ENCODE measurements around the gene CD276. TPM values are rescaled to one million over a fixed set of nuclear protein-coding genes. Genes with fewer than 3 reads are reported as not detected.

Gene CD276
- total RNA-seq, 2 experiments from 2014 or later: not detected

DNA sequence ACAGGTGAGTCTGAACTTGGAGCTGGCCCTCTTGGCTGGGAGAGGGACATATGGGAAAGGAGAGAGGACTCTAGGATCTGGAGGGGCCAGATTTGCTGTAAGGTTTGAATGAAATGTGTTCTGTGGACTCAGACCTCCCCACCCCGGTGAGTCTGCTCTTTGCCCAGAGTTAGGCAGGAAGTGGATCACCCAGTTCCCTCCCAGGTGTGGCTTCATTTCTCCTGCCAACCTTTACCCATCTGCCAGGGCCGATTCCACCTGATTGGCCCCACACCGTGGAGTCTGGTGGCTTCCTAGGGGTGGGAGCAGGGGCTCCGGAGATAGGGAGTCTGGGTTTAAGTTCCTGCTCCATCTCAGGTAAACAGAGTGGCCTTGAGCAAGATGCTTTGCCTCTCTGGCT lies 25.5 kb downstream of the CD276 start:
- TF ChIP-seq, protein P1, sequence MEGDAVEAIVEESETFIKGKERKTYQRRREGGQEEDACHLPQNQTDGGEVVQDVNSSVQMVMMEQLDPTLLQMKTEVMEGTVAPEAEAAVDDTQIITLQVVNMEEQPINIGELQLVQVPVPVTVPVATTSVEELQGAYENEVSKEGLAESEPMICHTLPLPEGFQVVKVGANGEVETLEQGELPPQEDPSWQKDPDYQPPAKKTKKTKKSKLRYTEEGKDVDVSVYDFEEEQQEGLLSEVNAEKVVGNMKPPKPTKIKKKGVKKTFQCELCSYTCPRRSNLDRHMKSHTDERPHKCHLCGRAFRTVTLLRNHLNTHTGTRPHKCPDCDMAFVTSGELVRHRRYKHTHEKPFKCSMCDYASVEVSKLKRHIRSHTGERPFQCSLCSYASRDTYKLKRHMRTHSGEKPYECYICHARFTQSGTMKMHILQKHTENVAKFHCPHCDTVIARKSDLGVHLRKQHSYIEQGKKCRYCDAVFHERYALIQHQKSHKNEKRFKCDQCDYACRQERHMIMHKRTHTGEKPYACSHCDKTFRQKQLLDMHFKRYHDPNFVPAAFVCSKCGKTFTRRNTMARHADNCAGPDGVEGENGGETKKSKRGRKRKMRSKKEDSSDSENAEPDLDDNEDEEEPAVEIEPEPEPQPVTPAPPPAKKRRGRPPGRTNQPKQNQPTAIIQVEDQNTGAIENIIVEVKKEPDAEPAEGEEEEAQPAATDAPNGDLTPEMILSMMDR (conservative IDR thresholded peaks at IDR 0.05; ENCODE audit: low read length): no peak
- TF ChIP-seq EZH2phosphoT487 (IDR thresholded peaks at IDR 0.05; ENCODE audit: borderline replicate concordance, low read depth, low read length): no peak
- Histone ChIP-seq H3K9me3 (ENCODE audit: low read length) (no peaks in the 10 kb centered on the region), H3K79me2 (ENCODE audit: insufficient read depth, low read depth, low read length) (no peaks in the 10 kb centered on the region), H3K4me3 (ENCODE audit: low read depth, low read length, poor library complexity, severe bottlenecking) (no peak overlapping the region), H4K20me1 (ENCODE audit: insufficient read depth, low read length) (no peaks in the 10 kb centered on the region), H3K4me2 (ENCODE audit: low read length) (no peak overlapping the region), H3K36me3 (ENCODE audit: insufficient read depth, low read length) (no peaks in the 10 kb centered on the region), H3K4me1 (ENCODE audit: insufficient read depth, low read length, poor library complexity, severe bottlenecking) (no peaks in the 10 kb centered on the region), H3K27ac (ENCODE audit: low read depth, low read length, poor library complexity, severe bottlenecking) (no peak overlapping the region), H3K9me2 (ENCODE audit: insufficient read depth, low read length) (no peaks in the 10 kb centered on the region), H2AFZ (ENCODE audit: low read length) (no peak overlapping the region)
- intact Hi-C loops (cut with micrococcal nuclease; ENCODE audit: unreplicated experiment): no loop called here
- CTCF ChIA-PET (ENCODE audit: unreplicated experiment): no interaction called here
- no TSS peak for BruUV-seq (replicated peaks)
- POLR2A ChIA-PET: interaction anchor here (0.6 kb wide), 1 partner anchor 978 kb away, joined by 3 read pairs; no protein-coding TSS in a partner anchor
- no peak for DNase-seq (ENCODE audit: low spot score)

DNA sequence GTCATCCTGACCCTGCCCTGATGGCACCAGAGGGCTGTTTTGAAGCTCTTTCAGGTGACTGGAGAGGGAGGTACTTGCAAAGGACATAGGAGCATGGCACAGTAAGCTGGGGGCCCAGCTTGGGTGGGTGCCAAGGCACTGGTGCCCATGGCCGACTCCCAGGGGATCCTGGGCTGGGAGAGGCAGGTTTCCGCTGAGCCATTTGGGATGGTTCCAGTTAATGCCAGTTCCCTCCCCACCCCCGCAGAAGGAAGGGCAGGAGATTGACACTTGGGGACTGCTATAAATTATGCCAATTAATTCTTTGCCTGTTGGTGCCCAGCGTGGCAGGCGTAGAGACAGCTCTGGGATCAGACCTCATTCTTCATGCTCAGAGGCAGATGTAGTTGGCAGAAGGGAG lies 26.1 kb downstream of the CD276 start:
- no peak overlapping the region for H3K27ac ChIP-seq (ENCODE audit: low read depth, low read length, poor library complexity, severe bottlenecking)
- no peak overlapping the region for H2AFZ ChIP-seq (ENCODE audit: low read length)
- H3K4me3 ChIP-seq (ENCODE audit: low read depth, low read length, poor library complexity, severe bottlenecking): no peak overlapping the region
- H3K9me2 ChIP-seq (ENCODE audit: insufficient read depth, low read length): no peaks in the 10 kb centered on the region
- no peaks in the 10 kb centered on the region for H3K9me3 ChIP-seq (ENCODE audit: low read length)
- H4K20me1 ChIP-seq (ENCODE audit: insufficient read depth, low read length): no peaks in the 10 kb centered on the region
- H3K36me3 ChIP-seq (ENCODE audit: insufficient read depth, low read length): no peaks in the 10 kb centered on the region
- CTCF ChIA-PET (ENCODE audit: unreplicated experiment): no interaction called here
- intact Hi-C loops (cut with micrococcal nuclease; ENCODE audit: unreplicated experiment): no loop called here
- no peak overlapping the region for H3K4me2 ChIP-seq (ENCODE audit: low read length)
- H3K4me1 ChIP-seq (ENCODE audit: insufficient read depth, low read length, poor library complexity, severe bottlenecking): no peaks in the 10 kb centered on the region
- POLR2A ChIA-PET: interaction anchor here (0.6 kb wide), 1 partner anchor 978 kb away, joined by 3 read pairs; no protein-coding TSS in a partner anchor
- BruUV-seq (replicated peaks): no TSS peak
- TF ChIP-seq, protein P1 (conservative IDR thresholded peaks at IDR 0.05; ENCODE audit: low read length): no peak
- no peak for TF ChIP-seq EZH2phosphoT487 (IDR thresholded peaks at IDR 0.05; ENCODE audit: borderline replicate concordance, low read depth, low read length)
- H3K79me2 ChIP-seq (ENCODE audit: insufficient read depth, low read depth, low read length): no peaks in the 10 kb centered on the region
- no peak for DNase-seq (ENCODE audit: low spot score)

DNA sequence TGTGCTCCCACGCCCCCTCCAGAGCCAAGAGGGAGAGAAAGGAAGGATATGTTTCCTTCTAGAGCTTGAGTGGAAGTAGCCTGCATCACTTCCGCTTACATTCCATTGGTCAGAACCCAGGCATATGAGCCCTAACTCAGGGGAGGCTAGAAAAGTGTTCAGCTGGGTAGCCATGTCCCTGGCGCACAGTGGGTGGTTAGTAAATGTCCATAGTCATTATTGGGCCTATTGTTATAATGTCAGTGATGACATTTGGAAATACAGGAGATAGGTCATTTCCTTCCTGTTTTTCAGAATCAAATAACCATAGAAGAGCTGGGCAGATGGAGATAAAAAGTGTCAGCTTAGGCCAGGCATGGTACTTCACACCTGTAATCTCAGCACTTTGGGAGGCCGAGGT lies 27.3 kb downstream of the CD276 start:
- Histone ChIP-seq H3K4me1 (ENCODE audit: insufficient read depth, low read length, poor library complexity, severe bottlenecking) (no peaks in the 10 kb centered on the region), H4K20me1 (ENCODE audit: insufficient read depth, low read length) (no peaks in the 10 kb centered on the region), H3K27ac (ENCODE audit: low read depth, low read length, poor library complexity, severe bottlenecking) (no peak overlapping the region), H3K9me3 (ENCODE audit: low read length) (no peaks in the 10 kb centered on the region), H3K4me3 (ENCODE audit: low read depth, low read length, poor library complexity, severe bottlenecking) (no peak overlapping the region), H3K79me2 (ENCODE audit: insufficient read depth, low read depth, low read length) (no peaks in the 10 kb centered on the region), H3K36me3 (ENCODE audit: insufficient read depth, low read length) (no peaks in the 10 kb centered on the region), H3K9me2 (ENCODE audit: insufficient read depth, low read length) (no peaks in the 10 kb centered on the region), H2AFZ (ENCODE audit: low read length) (no peak overlapping the region), H3K4me2 (ENCODE audit: low read length) (no peak overlapping the region)
- no peak for DNase-seq (ENCODE audit: low spot score)
- TF ChIP-seq EZH2phosphoT487 (IDR thresholded peaks at IDR 0.05; ENCODE audit: borderline replicate concordance, low read depth, low read length): no peak
- TF ChIP-seq, protein P1 (conservative IDR thresholded peaks at IDR 0.05; ENCODE audit: low read length): no peak
- intact Hi-C loops (cut with micrococcal nuclease; ENCODE audit: unreplicated experiment): no loop called here
- ChIA-PET POLR2A (no interaction called here), CTCF (ENCODE audit: unreplicated experiment) (no interaction called here)
- BruUV-seq (replicated peaks): no TSS peak

All from OCI-LY7 (cell line).